IMR-90 (cell line): ENCODE data around the gene PRKCB. TPM values are rescaled to one million over a fixed set of nuclear protein-coding genes. Genes with fewer than 3 reads are reported as not detected.
A peak's percentile ranks its signal among the peaks of the same experiment; 100 is the strongest.

ENCODE experiments used
- ATAC-seq: fragments of 200-7000 bp; cut with Tn5 transposase; 2 replicates; pipeline ENCODE4 v1.9.1; 2020; ENCODE audit warnings: low read depth, mild to moderate bottlenecking, moderate library complexity
- BruUV-seq: library from RNA; stranded (reverse); fragments of 400-500 nt; replicated peaks from 2 replicates; lab custom pipeline; 2021; lab: Mats Ljungman, UMichigan
- CTCF ChIA-PET: fragments of 300-600 bp; formaldehyde crosslinking; extraction: SDS; loops from one replicate; lab custom pipeline; 2021; ENCODE audit warnings: antibody characterized with exemption; lab: Yijun Ruan, JAX
- POLR2A ChIA-PET: fragments of 300-600 bp; sonication (Branson Sonifier 250); formaldehyde crosslinking; loops from one replicate; lab custom pipeline; 2022; ENCODE audit warnings: antibody characterized with exemption; ENCODE audit not compliant: unreplicated experiment; lab: Charles Lee
- DNase-seq: peaks from one replicate; pipeline ENCODE4 v3.0.0; 2013
- H2AFZ ChIP-seq: replicated peaks from 2 replicates; pipeline ENCODE3; 2013; ENCODE audit warnings: low read length, mild to moderate bottlenecking; ENCODE audit not compliant: poor library complexity
- H2AK5ac ChIP-seq: 2 replicates; pipeline ENCODE4 v1.6.1; 2013; ENCODE audit warnings: low read depth, low read length, inconsistent platforms
- H2AK9ac ChIP-seq: replicated peaks from 2 replicates; pipeline ENCODE3; 2013; ENCODE audit warnings: mild to moderate bottlenecking, low read depth, low read length, moderate library complexity; ENCODE audit not compliant: poor library complexity
- H2BK120ac ChIP-seq: 2 replicates; pipeline ENCODE4 v1.6.1; 2013; ENCODE audit warnings: low read depth, low read length, inconsistent platforms
- H2BK15ac ChIP-seq: 3 replicates; pipeline ENCODE4 v1.6.1; 2013; ENCODE audit warnings: low read depth, low read length, inconsistent platforms
- H2BK20ac ChIP-seq: 2 replicates; pipeline ENCODE4 v1.6.1; 2013; ENCODE audit warnings: low read depth, mild to moderate bottlenecking, inconsistent platforms, low read length, moderate library complexity
- H2BK5ac ChIP-seq: 2 replicates; pipeline ENCODE4 v1.6.1; 2013; ENCODE audit warnings: mild to moderate bottlenecking, low read depth, low read length, inconsistent platforms; ENCODE audit not compliant: poor library complexity, severe bottlenecking
- H3K14ac ChIP-seq: replicated peaks from 2 replicates; pipeline ENCODE4 v1.6.1; 2013; ENCODE audit warnings: low read depth, low read length, inconsistent platforms
- H3K18ac ChIP-seq: 2 replicates; pipeline ENCODE4 v1.6.1; 2013; ENCODE audit warnings: low read depth, low read length, control low read depth
- H3K23ac ChIP-seq: 2 replicates; pipeline ENCODE4 v1.6.1; 2013; ENCODE audit warnings: low read depth, low read length, inconsistent platforms
- H3K27ac ChIP-seq: 2 replicates; pipeline ENCODE4 v1.5.1; 2013; ENCODE audit warnings: mild to moderate bottlenecking, control low read depth, low read length; ENCODE audit not compliant: insufficient read depth
- H3K27me3 ChIP-seq: 2 replicates; pipeline ENCODE4 v1.6.1; 2013; ENCODE audit warnings: low read length; ENCODE audit not compliant: control insufficient read depth, insufficient read depth
- H3K36me3 ChIP-seq: 2 replicates; pipeline ENCODE4 v1.6.1; 2013; ENCODE audit warnings: low read length, mixed read lengths; ENCODE audit not compliant: control insufficient read depth, insufficient read depth
- H3K4ac ChIP-seq: 2 replicates; pipeline ENCODE4 v1.6.1; 2013; ENCODE audit warnings: low read depth, low read length, inconsistent platforms
- H3K4me1 ChIP-seq: 2 replicates; pipeline ENCODE4 v1.6.1; 2013; ENCODE audit warnings: low read length, mixed read lengths; ENCODE audit not compliant: control insufficient read depth, insufficient read depth
- H3K4me2 ChIP-seq: 2 replicates; pipeline ENCODE4 v1.6.1; 2013; ENCODE audit warnings: low read depth, mild to moderate bottlenecking, control low read depth, low read length, moderate library complexity
- H3K4me3 ChIP-seq: 2 replicates; pipeline ENCODE4 v1.5.1; 2013; ENCODE audit warnings: low read depth, mild to moderate bottlenecking, control low read depth, low read length, moderate library complexity; ENCODE audit not compliant: insufficient read depth
- H3K56ac ChIP-seq: 2 replicates; pipeline ENCODE4 v1.6.1; 2013; ENCODE audit warnings: low read length, inconsistent platforms; ENCODE audit not compliant: insufficient read depth; ENCODE audit errors: extremely low read depth
- H3K79me1 ChIP-seq, 2 experiments: 2 replicates each; pipeline ENCODE4 v1.6.1; 2013; ENCODE audit warnings: low read length in 2 of 2, inconsistent platforms in 1 of 2, low read depth in 1 of 2
- H3K9ac ChIP-seq: 2 replicates; pipeline ENCODE4 v1.6.1; 2013; ENCODE audit warnings: low read depth, low read length, control low read depth
- H3K9me1 ChIP-seq: 2 replicates; pipeline ENCODE4 v1.6.1; 2013; ENCODE audit warnings: low read length, inconsistent platforms; ENCODE audit not compliant: insufficient read depth
- H3K9me3 ChIP-seq: 2 replicates; pipeline ENCODE4 v1.6.1; 2013; ENCODE audit warnings: low read length; ENCODE audit not compliant: control insufficient read depth, insufficient read depth
- H4K20me1 ChIP-seq: 2 replicates; pipeline ENCODE4 v1.6.1; 2013; ENCODE audit warnings: low read length, inconsistent platforms; ENCODE audit not compliant: insufficient read depth
- H4K5ac ChIP-seq: 2 replicates; pipeline ENCODE4 v1.6.1; 2013; ENCODE audit warnings: mild to moderate bottlenecking, low read depth, low read length, control low read depth
- H4K8ac ChIP-seq, 2 experiments: 2 replicates each; pipeline ENCODE4 v1.6.1; 2013; ENCODE audit warnings: low read depth in 2 of 2, low read length in 2 of 2, control low read depth in 1 of 2, inconsistent platforms in 1 of 2
- H4K91ac ChIP-seq: 2 replicates; pipeline ENCODE4 v1.6.1; 2013; ENCODE audit warnings: low read depth, low read length, inconsistent platforms; ENCODE audit not compliant: insufficient read depth
- MAFK ChIP-seq: IDR thresholded peaks from 2 replicates; pipeline ENCODE4 v1.6.1; 2012; ENCODE audit warnings: low read depth, low read length, improper control_type of control experiment
- RAD21 ChIP-seq: IDR thresholded peaks from 2 replicates; pipeline ENCODE4 v1.6.1; 2012; ENCODE audit warnings: low read length, improper control_type of control experiment
- WGBS, 2 experiments: methylation state at CpG; one replicate each; pipeline versions ENCODE4 v1.1.5 to v1.1.7; 2013; ENCODE audit warnings: missing lambda C conversion rate in 2 of 2; ENCODE audit not compliant: insufficient read length in 1 of 2; ENCODE audit errors: extremely low coverage in 2 of 2; 5-methylcytosine and 5-hydroxymethylcytosine counted together
- dilution Hi-C: fragments of 300-500 bp; cut with HindIII; formaldehyde crosslinking; loops from one replicate; pipeline ENCODE4 v1.14.3; 2018; ENCODE audit warnings: low sequenced_read_pairs; ENCODE audit not compliant: unreplicated experiment
- in situ Hi-C: fragments of 300-500 bp; cut with MboI; formaldehyde crosslinking; loops from 3 replicates; pipeline ENCODE4 v1.14.3; 2019; ENCODE audit warnings: low sequenced_read_pairs, inconsistent platforms, mixed read lengths
- intact Hi-C: fragments of 100-400 bp; cut with micrococcal nuclease; formaldehyde crosslinking; loops from 2 replicates; pipeline ENCODE4 v1.10.0; 2022
- polyA plus RNA-seq, 3 experiments: library from polyadenylated mRNA; depleted of rRNA; stranded (reverse); fragments of >200 nt; gene quantifications; 2 replicates each; pipeline ENCODE4 v1.2.3, GENCODE V29; 2012; ENCODE audit warnings: low replicate concordance in 1 of 3
- total RNA-seq: library from RNA; depleted of rRNA; stranded (reverse); fragments of >200 nt; gene quantifications from 2 replicates; pipeline ENCODE4 v1.2.3, GENCODE V29; 2012

PRKCB gene
- total and polyA plus RNA-seq, 2 of the 4 experiments (the other 2 are of a cell fraction) = under 0.01 TPM; not detected in 1

DNA sequence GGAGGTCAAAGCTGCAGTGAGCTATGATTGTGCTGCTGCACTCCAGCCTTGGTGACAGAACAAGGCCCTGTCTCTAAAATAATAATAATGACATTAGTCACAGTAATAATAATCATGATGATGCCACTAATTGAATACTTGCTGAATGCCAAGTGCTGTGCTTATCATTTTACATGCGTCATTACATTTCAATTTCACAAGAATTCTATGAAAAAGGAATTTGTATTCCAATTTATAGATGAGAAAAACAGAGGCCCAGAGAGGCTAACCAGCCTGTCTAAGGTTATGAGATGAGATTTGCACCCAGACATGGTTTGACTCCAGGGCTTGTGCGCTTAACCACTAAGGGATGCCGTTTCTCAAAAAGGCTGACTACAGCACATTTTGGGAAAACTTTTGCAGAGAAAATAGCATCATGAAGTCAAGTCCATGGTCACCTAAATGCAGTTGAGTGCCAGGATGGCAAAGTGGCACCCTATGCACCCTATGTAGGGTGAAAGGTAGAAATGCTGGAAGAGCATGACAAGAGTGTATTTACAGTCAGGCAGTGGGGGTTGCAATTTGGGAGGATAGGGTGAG, 276.0 kb downstream of the PRKCB start:
- no peaks in the 10 kb centered on the region for H3K79me1 ChIP-seq
- H3K27ac ChIP-seq = no peak overlapping the region
- no peak overlapping the region for H3K4me3 ChIP-seq
- no peaks in the 10 kb centered on the region for H4K20me1 ChIP-seq
- peak; percentile 75 for TF ChIP-seq MAFK
- TF ChIP-seq RAD21 = no peak
- no peak overlapping the region for H3K23ac ChIP-seq
- H2BK20ac ChIP-seq = no peak overlapping the region
- H2AFZ ChIP-seq = no peak overlapping the region
- no peak overlapping the region for H2AK5ac ChIP-seq
- H4K91ac ChIP-seq = no peak overlapping the region
- DNase-seq (no peak), ATAC-seq (no peak)
- no peak overlapping the region for H2BK5ac ChIP-seq
- ChIA-PET POLR2A (no interaction called here), CTCF (no interaction called here)
- no peak overlapping the region for H3K18ac ChIP-seq
- no peak overlapping the region for H2BK120ac ChIP-seq
- no peaks in the 10 kb centered on the region for H3K36me3 ChIP-seq
- no peak overlapping the region for H2AK9ac ChIP-seq
- H3K9ac ChIP-seq = no peak overlapping the region
- H3K4ac ChIP-seq = no peak overlapping the region
- no peak overlapping the region for H3K56ac ChIP-seq
- 44% methylated on average over 2 of the region's 3 CpGs; no CpG with 5 or more reads in 1 of the 2 experiments for WGBS, 2 experiments
- no peaks in the 10 kb centered on the region for H3K4me1 ChIP-seq
- BruUV-seq = no TSS peak
- dilution Hi-C loops (no loop called here), intact Hi-C loops (no loop called here), in situ Hi-C loops (no loop called here)
- no peaks in the 10 kb centered on the region for H3K9me1 ChIP-seq
- no peaks in the 10 kb centered on the region for H3K27me3 ChIP-seq
- no peak overlapping the region for H4K5ac ChIP-seq
- no peak overlapping the region for H2BK15ac ChIP-seq
- no peaks in the 10 kb centered on the region for H3K9me3 ChIP-seq
- H4K8ac ChIP-seq = no peak overlapping the region
- H3K14ac ChIP-seq = no peak overlapping the region
- H3K4me2 ChIP-seq = no peak overlapping the region
